NCI-H2107 treated with DMSO at 0.1 percent for 48 hours (cell line): ENCODE data around the gene MEN1.

Experiments used
- DNase-seq: peaks from one replicate; lab custom pipeline; 2025; ENCODE audit not compliant: unreplicated experiment; lab: John Stamatoyannopoulos, UW

Gene MEN1

GRCh38 chr11:64810271-64810890, at the start of gene MEN1:
MEN1 (minus strand) TSS chr11:64810551; CDS start chr11:64810109, 442 bp downstream.
- DNase-seq: peak; percentile 90

- no peak for DNase-seq
These were observed 49.4 kb upstream of the MEN1 start for GRCh38 chr11:64859542-64860414.

GRCh38 chr11:64858467-64859263, 48.3 kb upstream of the MEN1 start:
- DNase-seq: no peak

GRCh38 chr11:64857485-64857884, 47.1 kb upstream of the MEN1 start:
- no peak for DNase-seq

GRCh38 chr11:64856382-64857227, 46.3 kb upstream of the MEN1 start:
- DNase-seq: peak; percentile 46

GRCh38 chr11:64855596-64856304, 45.4 kb upstream of the MEN1 start:
- no peak for DNase-seq

- no peak for DNase-seq
These were observed 44.5 kb upstream of the MEN1 start for GRCh38 chr11:64854534-64855502.

- no peak for DNase-seq
These were observed 43.8 kb upstream of the MEN1 start for GRCh38 chr11:64854157-64854533.

GRCh38 chr11:64853709-64854108, 43.4 kb upstream of the MEN1 start:
- DNase-seq: no peak

GRCh38 chr11:64852804-64853509, 42.6 kb upstream of the MEN1 start:
- DNase-seq: no peak

GRCh38 chr11:64851831-64852351, 41.5 kb upstream of the MEN1 start:
- no peak for DNase-seq

- DNase-seq: no peak
These were observed 40.7 kb upstream of the MEN1 start for GRCh38 chr11:64850979-64851567.

GRCh38 chr11:64849598-64850356, 39.4 kb upstream of the MEN1 start:
- DNase-seq: no peak

- no peak for DNase-seq
These were observed 38.7 kb upstream of the MEN1 start for GRCh38 chr11:64848826-64849597.

GRCh38 chr11:64848214-64848825, 38.0 kb upstream of the MEN1 start:
- peak; percentile 42 for DNase-seq
